OCI-LY7 (cell line): ENCODE data around the gene ANAPC10. TPM values are rescaled to one million over a fixed set of nuclear protein-coding genes. Genes with fewer than 3 reads are reported as not detected.

Experiments used
- BruUV-seq: library from RNA; stranded (reverse); fragments of 400-500 nt; replicated peaks from 2 replicates; lab custom pipeline; 2021; lab: Mats Ljungman, UMichigan
- CTCF ChIA-PET: fragments of 300-600 bp; sonication (Branson Sonifier 250); formaldehyde crosslinking; loops from one replicate; lab custom pipeline; 2022; ENCODE audit warnings: antibody characterized with exemption; ENCODE audit not compliant: unreplicated experiment; lab: Charles Lee
- POLR2A ChIA-PET: fragments of 300-600 bp; sonication (Branson Sonifier 250); formaldehyde crosslinking; loops from one replicate; lab custom pipeline; 2022; ENCODE audit warnings: antibody characterized with exemption; lab: Charles Lee
- DNase-seq: peaks from one replicate; pipeline ENCODE4 v3.0.0-alpha.2; 2015; ENCODE audit warnings: low spot score
- H2AFZ ChIP-seq: fragments of 200-600 bp; sonication (generic), shearing (Covaris generic); 2 replicates; pipeline ENCODE4 v1.6.1; 2014; ENCODE audit warnings: mild to moderate bottlenecking, antibody characterized with exemption, low read length, moderate library complexity
- H3K27ac ChIP-seq: fragments of 200-600 bp; sonication (generic); 2 replicates; pipeline ENCODE4 v1.5.1; 2014; ENCODE audit warnings: mixed run types, low read depth, mild to moderate bottlenecking, moderate library complexity, low read length, inconsistent platforms; ENCODE audit not compliant: poor library complexity, severe bottlenecking
- H3K36me3 ChIP-seq: fragments of 200-600 bp; sonication (generic); 2 replicates; pipeline ENCODE4 v1.6.1; 2014; ENCODE audit warnings: mild to moderate bottlenecking, antibody characterized with exemption, low read length, moderate library complexity, mixed read lengths; ENCODE audit not compliant: insufficient read depth
- H3K4me1 ChIP-seq: fragments of 200-600 bp; sonication (generic); 2 replicates; pipeline ENCODE4 v1.5.1; 2014; ENCODE audit warnings: mild to moderate bottlenecking, low read length; ENCODE audit not compliant: insufficient read depth, poor library complexity, severe bottlenecking
- H3K4me2 ChIP-seq: fragments of 200-600 bp; sonication (generic); 2 replicates; pipeline ENCODE4 v1.6.1; 2014; ENCODE audit warnings: mild to moderate bottlenecking, low read length
- H3K4me3 ChIP-seq: fragments of 200-600 bp; sonication (generic); 2 replicates; pipeline ENCODE4 v1.5.1; 2014; ENCODE audit warnings: mild to moderate bottlenecking, low read depth, low read length; ENCODE audit not compliant: poor library complexity, severe bottlenecking
- H3K79me2 ChIP-seq: fragments of 200-600 bp; sonication (generic); 2 replicates; pipeline ENCODE4 v1.6.1; 2016; ENCODE audit warnings: low read depth, mild to moderate bottlenecking, low read length, moderate library complexity, mixed read lengths; ENCODE audit not compliant: insufficient read depth
- H3K9me2 ChIP-seq: fragments of 200-600 bp; sonication (generic); 2 replicates; pipeline ENCODE4 v1.6.1; 2016; ENCODE audit warnings: mild to moderate bottlenecking, low read length, mixed read lengths; ENCODE audit not compliant: insufficient read depth
- H3K9me3 ChIP-seq: fragments of 200-600 bp; sonication (generic); 2 replicates; pipeline ENCODE4 v1.6.1; 2014; ENCODE audit warnings: mild to moderate bottlenecking, mixed run types, low read length, mixed read lengths
- H4K20me1 ChIP-seq: fragments of 200-600 bp; sonication (generic); 2 replicates; pipeline ENCODE4 v1.6.1; 2014; ENCODE audit warnings: mild to moderate bottlenecking, antibody characterized with exemption, low read length, moderate library complexity, mixed read lengths; ENCODE audit not compliant: insufficient read depth
- EZH2phosphoT487 ChIP-seq: fragments of 200-600 bp; sonication (generic); IDR thresholded peaks from 2 replicates; pipeline ENCODE4 v1.6.1; 2018; ENCODE audit warnings: low read depth, borderline replicate concordance, mild to moderate bottlenecking, mixed run types, antibody characterized with exemption, low read length, moderate library complexity, mixed read lengths
- intact Hi-C: fragments of 100-400 bp; cut with micrococcal nuclease; formaldehyde crosslinking; loops from one replicate; pipeline ENCODE4 v1.10.0; 2022; ENCODE audit not compliant: unreplicated experiment
- total RNA-seq, 2 experiments: library from RNA; depleted of rRNA in 1 of 2; stranded (reverse); fragments of >200 nt in 1 of 2; shearing (Covaris generic) in 1 of 2; gene quantifications; 2 replicates each; pipeline ENCODE4 v1.2.3, GENCODE V29; 2014 to 2022
- TF ChIP-seq, protein P1 (sequence below): fragments of 200-600 bp; sonication (generic); conservative IDR thresholded peaks from 2 replicates; pipeline ENCODE4 v1.5.1; 2014; ENCODE audit warnings: mild to moderate bottlenecking, antibody characterized with exemption, low read length, moderate library complexity, mixed read lengths

ANAPC10 gene
- total RNA-seq, 2 experiments from 2014 or later, result 31.6 to 34.1 TPM

DNA sequence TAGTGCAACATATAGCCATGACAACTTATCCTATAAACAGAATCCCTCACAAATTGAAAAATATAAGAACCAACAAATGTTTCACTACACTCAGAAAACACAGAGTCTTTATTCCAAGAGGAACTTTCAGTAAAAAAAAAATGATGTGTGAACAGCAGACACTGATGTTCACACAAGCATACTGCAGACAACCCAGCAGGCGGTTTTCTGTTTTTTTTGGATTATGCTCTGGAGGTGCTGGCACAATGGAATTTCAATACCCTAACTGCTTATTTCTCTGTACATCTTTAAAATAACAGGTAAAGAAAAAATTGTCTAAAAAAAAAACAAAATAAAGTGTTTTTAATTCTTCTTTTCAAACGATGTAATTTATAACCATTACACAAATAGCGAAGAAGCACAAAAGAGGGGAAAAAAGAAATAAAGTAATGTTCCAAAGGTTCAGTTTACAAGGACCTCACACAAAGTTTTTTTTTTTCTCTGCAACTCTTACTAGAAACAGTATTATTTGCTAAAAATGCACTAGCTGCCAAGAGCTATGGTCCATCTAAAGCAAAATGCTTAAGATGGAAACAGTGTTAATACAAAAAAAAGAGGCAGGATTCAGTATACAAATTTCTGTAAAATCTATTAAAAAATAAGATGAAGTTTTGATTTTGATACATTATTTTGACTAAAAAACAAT lies 55.3 kb downstream of the ANAPC10 start:
- Histone ChIP-seq H3K27ac (no peak overlapping the region), H3K79me2 (peaks cover 10% of the 10 kb centered on the region; the same call in 1 of the 2 replicates), H2AFZ (no peak overlapping the region), H3K9me2 (no peaks in the 10 kb centered on the region), H3K9me3 (no peaks in the 10 kb centered on the region), H3K4me2 (no peak overlapping the region), H3K36me3 (0 out of 2 replicates have a peak, but pooled peaks cover 10% of the 10 kb centered on the region), H3K4me3 (no peak overlapping the region), H4K20me1 (0 out of 2 replicates have a peak, but pooled peaks cover 8% of the 10 kb centered on the region), H3K4me1 (peaks cover 7% of the 10 kb centered on the region)
- DNase-seq, result no peak
- ChIA-PET CTCF (no interaction called here), POLR2A (interaction anchor here (0.6 kb wide), 1 partner anchor 424 kb away, joined by 3 read pairs; no protein-coding TSS in a partner anchor)
- no peak for TF ChIP-seq EZH2phosphoT487
- TF ChIP-seq, protein P1, sequence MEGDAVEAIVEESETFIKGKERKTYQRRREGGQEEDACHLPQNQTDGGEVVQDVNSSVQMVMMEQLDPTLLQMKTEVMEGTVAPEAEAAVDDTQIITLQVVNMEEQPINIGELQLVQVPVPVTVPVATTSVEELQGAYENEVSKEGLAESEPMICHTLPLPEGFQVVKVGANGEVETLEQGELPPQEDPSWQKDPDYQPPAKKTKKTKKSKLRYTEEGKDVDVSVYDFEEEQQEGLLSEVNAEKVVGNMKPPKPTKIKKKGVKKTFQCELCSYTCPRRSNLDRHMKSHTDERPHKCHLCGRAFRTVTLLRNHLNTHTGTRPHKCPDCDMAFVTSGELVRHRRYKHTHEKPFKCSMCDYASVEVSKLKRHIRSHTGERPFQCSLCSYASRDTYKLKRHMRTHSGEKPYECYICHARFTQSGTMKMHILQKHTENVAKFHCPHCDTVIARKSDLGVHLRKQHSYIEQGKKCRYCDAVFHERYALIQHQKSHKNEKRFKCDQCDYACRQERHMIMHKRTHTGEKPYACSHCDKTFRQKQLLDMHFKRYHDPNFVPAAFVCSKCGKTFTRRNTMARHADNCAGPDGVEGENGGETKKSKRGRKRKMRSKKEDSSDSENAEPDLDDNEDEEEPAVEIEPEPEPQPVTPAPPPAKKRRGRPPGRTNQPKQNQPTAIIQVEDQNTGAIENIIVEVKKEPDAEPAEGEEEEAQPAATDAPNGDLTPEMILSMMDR, result no peak
- intact Hi-C loops, result no loop called here
- no TSS peak for BruUV-seq

- Histone ChIP-seq H3K27ac (no peak overlapping the region), H3K9me2 (no peaks in the 10 kb centered on the region), H3K4me1 (peaks cover 7% of the 10 kb centered on the region), H3K4me3 (no peak overlapping the region), H3K4me2 (no peak overlapping the region), H2AFZ (no peak overlapping the region), H4K20me1 (0 out of 2 replicates have a peak, but pooled peaks cover 8% of the 10 kb centered on the region), H3K36me3 (peaks cover 10% of the 10 kb centered on the region; the same call in 1 of the 2 replicates), H3K9me3 (no peaks in the 10 kb centered on the region), H3K79me2 (peaks cover 10% of the 10 kb centered on the region; the same call in 1 of the 2 replicates)
- ChIA-PET POLR2A (interaction anchor here (1.1 to 1.3 kb wide), 2 partner anchors 8 to 10 kb away, joined by 4 to 5 read pairs; no protein-coding TSS in a partner anchor), CTCF (no interaction called here)
- peak; percentile 66 for DNase-seq
- no TSS peak for BruUV-seq
- intact Hi-C loops, result no loop called here
- TF ChIP-seq, protein P1, result no peak
- no peak for TF ChIP-seq EZH2phosphoT487
These were observed 56.6 kb downstream of the ANAPC10 start for GRCh38 chr4:145041378-145041777.
